Naive thymus-derived CD4-positive, alpha-beta T cell (primary cell): ENCODE measurements around the gene PLCH2. TPM values are rescaled to one million over a fixed set of nuclear protein-coding genes. Genes with fewer than 3 reads are reported as not detected.
"Not testable (repeated sequence)": the region's sequence is repeated elsewhere in the genome, so short reads cannot be mapped to it uniquely, and the experiment has no call there.

ENCODE experiments used
- ATAC-seq: fragments of 150-1000 bp; cut with Tn5 transposase; 2 replicates; pipeline ENCODE4 v1.10.0; 2021; ENCODE audit warnings: mild to moderate bottlenecking, moderate library complexity
- CTCF ChIA-PET: fragments of 350-600 bp; sonication (Branson Sonifier 250); formaldehyde crosslinking; loops from one replicate; lab custom pipeline; 2021; ENCODE audit warnings: antibody characterized with exemption; lab: Charles Lee
- POLR2A ChIA-PET: fragments of 350-600 bp; sonication (Branson Sonifier 250); formaldehyde crosslinking; loops from one replicate; lab custom pipeline; 2021; ENCODE audit warnings: antibody characterized with exemption, inconsistent platforms; lab: Charles Lee
- DNase-seq, 9 donors: peaks; one replicate each; pipeline versions ENCODE4 v3.0.0 to v3.0.0-alpha.2; 2020 to 2022; ENCODE audit warnings: mixed read lengths in 1 of 9
- H3K27ac ChIP-seq: one replicate; pipeline ENCODE4 v1.7.0; 2013; ENCODE audit warnings: mild to moderate bottlenecking, low read depth, low read length, moderate library complexity
- H3K27me3 ChIP-seq, 2 donors: one replicate each; pipeline ENCODE4 v1.7.0; 2013; ENCODE audit warnings: low read length in 2 of 2, mild to moderate bottlenecking in 2 of 2, moderate library complexity in 2 of 2; ENCODE audit not compliant: control insufficient read depth in 2 of 2, insufficient read depth in 2 of 2
- H3K36me3 ChIP-seq, 3 experiments: 1 replicate in 2 of 3; 2 replicates in 1 of 3; pipeline ENCODE4 v1.7.0; 2013; ENCODE audit warnings: low read length in 3 of 3, mild to moderate bottlenecking in 3 of 3, moderate library complexity in 1 of 3; ENCODE audit not compliant: insufficient read depth in 3 of 3, control insufficient read depth in 2 of 3
- H3K4me1 ChIP-seq, 2 donors: one replicate each; pipeline ENCODE4 v1.7.0; 2013; ENCODE audit warnings: low read length in 2 of 2, mild to moderate bottlenecking in 2 of 2, moderate library complexity in 1 of 2; ENCODE audit not compliant: control insufficient read depth in 2 of 2, insufficient read depth in 2 of 2
- H3K4me3 ChIP-seq: 2 replicates; pipeline ENCODE4 v1.7.0; 2013; ENCODE audit warnings: mild to moderate bottlenecking, low read length
- H3K9me3 ChIP-seq, 3 experiments: 1 replicate in 2 of 3; 2 replicates in 1 of 3; pipeline ENCODE4 v1.7.0; 2013; ENCODE audit warnings: low read length in 3 of 3; ENCODE audit not compliant: control insufficient read depth in 2 of 3
- H3K27ac Mint-ChIP-seq, 9 donors: one replicate each; pipeline ENCODE4 v1.8.0; 2020 to 2022; ENCODE audit warnings: mixed read lengths in 9 of 9, mild to moderate bottlenecking in 8 of 9, moderate library complexity in 5 of 9, inconsistent platforms in 2 of 9
- H3K27me3 Mint-ChIP-seq, 5 donors: one replicate each; pipeline ENCODE4 v1.8.0; 2021 to 2022; ENCODE audit warnings: mixed read lengths in 5 of 5, mild to moderate bottlenecking in 1 of 5
- H3K36me3 Mint-ChIP-seq, 5 donors: one replicate each; pipeline ENCODE4 v1.8.0; 2020 to 2022; ENCODE audit warnings: mixed read lengths in 5 of 5, mild to moderate bottlenecking in 3 of 5, inconsistent platforms in 1 of 5
- H3K4me1 Mint-ChIP-seq, 7 donors: one replicate each; pipeline ENCODE4 v1.8.0; 2020 to 2022; ENCODE audit warnings: mixed read lengths in 7 of 7, mild to moderate bottlenecking in 3 of 7, inconsistent platforms in 1 of 7
- H3K4me3 Mint-ChIP-seq, 10 donors: one replicate each; pipeline ENCODE4 v1.8.0; 2020 to 2022; ENCODE audit warnings: mild to moderate bottlenecking in 10 of 10, mixed read lengths in 10 of 10, moderate library complexity in 6 of 10, inconsistent platforms in 2 of 10
- H3K9me3 Mint-ChIP-seq, 11 donors: one replicate each; pipeline ENCODE4 v1.8.0; 2020 to 2022; ENCODE audit warnings: mixed read lengths in 11 of 11, mild to moderate bottlenecking in 4 of 11, inconsistent platforms in 1 of 11, moderate library complexity in 1 of 11
- intact Hi-C, 2 donors: fragments of 100-400 bp; cut with micrococcal nuclease; formaldehyde crosslinking; loops; one replicate each; pipeline ENCODE4 v1.15.1; 2023
- polyA plus RNA-seq, 2 donors: library from polyadenylated mRNA; unstranded; fragments of 300-500 nt; fragmentation: Illumina TruSeq; gene quantifications; one replicate each; pipeline ENCODE4 v1.2.3, GENCODE V29; 2021
- total RNA-seq, 6 experiments: library from RNA in 5 of 6; stranded (reverse) in 5 of 6; gene quantifications; 1 replicate in 5 of 6; 2 replicates in 1 of 6; pipeline ENCODE4 v1.2.3 and lab custom pipeline; 2021 to 2026

Gene PLCH2
- total and polyA plus RNA-seq, 7 experiments from 2014 or later = 0.11 to 37.4 (median 11.8) TPM

DNA sequence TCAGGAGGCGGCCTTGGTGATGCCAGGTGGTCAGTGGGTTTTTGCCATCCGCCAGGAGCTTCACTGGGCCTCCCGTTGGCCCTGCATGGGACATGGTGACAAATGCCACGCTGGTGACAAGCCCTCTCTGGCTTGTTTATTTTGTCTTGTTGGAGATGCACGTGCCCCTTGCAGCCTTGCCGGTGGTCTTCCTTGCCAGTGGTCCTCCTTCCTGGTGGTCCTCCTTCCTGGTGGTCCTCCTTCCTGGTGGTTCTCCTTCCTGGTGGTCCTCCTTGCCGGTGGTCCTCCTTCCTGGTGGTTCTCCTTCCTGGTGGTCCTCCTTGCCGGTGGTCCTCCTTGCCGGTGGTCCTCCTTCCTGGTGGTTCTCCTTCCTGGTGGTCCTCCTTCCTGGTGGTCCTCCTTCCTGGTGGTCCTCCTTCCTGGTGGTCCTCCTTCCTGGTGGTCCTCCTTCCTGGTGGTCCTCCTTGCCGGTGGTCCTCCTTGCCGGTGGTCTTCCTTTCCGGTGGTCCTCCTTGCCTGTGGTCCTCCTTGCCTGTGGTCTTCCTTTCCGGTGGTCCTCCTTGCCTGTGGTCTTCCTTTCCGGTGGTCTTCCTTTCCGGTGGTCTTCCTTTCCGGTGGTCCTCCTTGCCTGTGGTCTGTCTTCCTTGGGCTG is 16.9 kb upstream of the PLCH2 start:
- H3K27me3 ChIP-seq, intact Hi-C loops, H3K4me3 ChIP-seq, H3K27ac ChIP-seq, H3K27me3 Mint-ChIP-seq, H3K27ac Mint-ChIP-seq, CTCF ChIA-PET, DNase-seq, H3K36me3 Mint-ChIP-seq, H3K4me1 ChIP-seq, POLR2A ChIA-PET, H3K36me3 ChIP-seq, H3K4me3 Mint-ChIP-seq, ATAC-seq, H3K4me1 Mint-ChIP-seq, H3K9me3 ChIP-seq, H3K9me3 Mint-ChIP-seq: not testable (repeated sequence)

DNA sequence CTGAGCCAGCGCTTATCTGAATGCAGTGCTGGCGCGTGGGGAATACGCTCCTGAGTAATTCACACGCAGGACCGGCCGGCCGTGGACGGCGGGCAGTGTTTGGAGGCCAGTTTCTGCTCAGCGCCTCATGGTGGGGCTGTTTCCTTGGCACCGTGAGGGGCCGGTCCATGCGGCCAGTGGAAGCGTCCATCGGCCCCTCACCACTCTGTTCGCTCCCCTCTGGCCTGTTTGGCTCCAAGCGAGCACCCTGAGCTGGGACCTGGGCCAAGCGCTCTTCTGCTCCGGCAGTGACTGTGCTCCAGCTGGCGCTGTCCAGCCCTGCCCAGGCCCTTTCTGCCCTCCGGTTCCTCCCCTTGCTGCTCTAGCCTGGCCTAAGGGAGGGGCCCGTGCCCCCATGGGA is 16.3 kb upstream of the PLCH2 start:
- H3K36me3 ChIP-seq = no peaks in the 10 kb centered on the region
- H3K4me1 ChIP-seq = no peaks in the 10 kb centered on the region
- ATAC-seq = no peak
- H3K36me3 Mint-ChIP-seq = no peaks in the 10 kb centered on the region
- H3K9me3 ChIP-seq = no peaks in the 10 kb centered on the region
- H3K27ac ChIP-seq = no peak overlapping the region
- ChIA-PET CTCF (no interaction called here), POLR2A (no interaction called here)
- intact Hi-C loops = no loop called here
- no peak for DNase-seq
- no peak overlapping the region for H3K4me3 Mint-ChIP-seq
- H3K27me3 ChIP-seq = no peaks in the 10 kb centered on the region
- no peaks in the 10 kb centered on the region for H3K9me3 Mint-ChIP-seq
- H3K4me1 Mint-ChIP-seq = peaks cover 0 to 9% (median 0%) of the 10 kb centered on the region in 7 donors
- H3K27ac Mint-ChIP-seq = no peak overlapping the region
- H3K4me3 ChIP-seq = no peak overlapping the region
- H3K27me3 Mint-ChIP-seq = peaks cover 0 to 5% (median 5%) of the 10 kb centered on the region in 5 donors

DNA sequence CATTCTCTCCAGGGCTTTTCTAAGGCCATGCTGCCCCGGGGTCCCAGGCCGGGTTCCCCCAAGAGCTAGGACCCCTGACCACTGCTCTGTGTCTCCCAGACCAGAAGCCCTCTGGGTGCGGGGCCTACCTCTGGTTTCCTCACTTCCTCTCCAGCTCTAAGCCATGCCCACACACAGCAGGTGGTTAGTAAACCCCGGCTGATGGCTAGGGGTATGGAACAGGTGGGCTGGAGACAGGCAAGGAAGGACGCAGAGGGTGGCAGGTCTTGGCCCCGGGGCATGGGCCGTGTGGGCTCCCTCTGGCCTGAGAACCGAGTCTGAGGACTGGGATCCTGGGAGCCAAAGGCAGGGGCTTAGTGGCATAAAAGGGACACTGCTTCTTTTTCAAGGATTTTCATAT is 15.9 kb upstream of the PLCH2 start:
- H3K4me1 ChIP-seq = no peaks in the 10 kb centered on the region
- H3K9me3 Mint-ChIP-seq = no peaks in the 10 kb centered on the region
- no peaks in the 10 kb centered on the region for H3K36me3 Mint-ChIP-seq
- no peak overlapping the region for H3K27ac Mint-ChIP-seq
- H3K27ac ChIP-seq = no peak overlapping the region
- ATAC-seq (no peak), DNase-seq (no peak)
- intact Hi-C loops = no loop called here
- no peak overlapping the region for H3K4me3 ChIP-seq
- H3K4me1 Mint-ChIP-seq = peaks cover 0 to 9% (median 0%) of the 10 kb centered on the region in 7 donors
- no peaks in the 10 kb centered on the region for H3K36me3 ChIP-seq
- H3K27me3 Mint-ChIP-seq = peaks cover 0 to 5% (median 5%) of the 10 kb centered on the region in 5 donors
- POLR2A ChIA-PET = no interaction called here
- CTCF ChIA-PET = no interaction called here
- no peaks in the 10 kb centered on the region for H3K27me3 ChIP-seq
- no peak overlapping the region for H3K4me3 Mint-ChIP-seq
- H3K9me3 ChIP-seq = no peaks in the 10 kb centered on the region

DNA sequence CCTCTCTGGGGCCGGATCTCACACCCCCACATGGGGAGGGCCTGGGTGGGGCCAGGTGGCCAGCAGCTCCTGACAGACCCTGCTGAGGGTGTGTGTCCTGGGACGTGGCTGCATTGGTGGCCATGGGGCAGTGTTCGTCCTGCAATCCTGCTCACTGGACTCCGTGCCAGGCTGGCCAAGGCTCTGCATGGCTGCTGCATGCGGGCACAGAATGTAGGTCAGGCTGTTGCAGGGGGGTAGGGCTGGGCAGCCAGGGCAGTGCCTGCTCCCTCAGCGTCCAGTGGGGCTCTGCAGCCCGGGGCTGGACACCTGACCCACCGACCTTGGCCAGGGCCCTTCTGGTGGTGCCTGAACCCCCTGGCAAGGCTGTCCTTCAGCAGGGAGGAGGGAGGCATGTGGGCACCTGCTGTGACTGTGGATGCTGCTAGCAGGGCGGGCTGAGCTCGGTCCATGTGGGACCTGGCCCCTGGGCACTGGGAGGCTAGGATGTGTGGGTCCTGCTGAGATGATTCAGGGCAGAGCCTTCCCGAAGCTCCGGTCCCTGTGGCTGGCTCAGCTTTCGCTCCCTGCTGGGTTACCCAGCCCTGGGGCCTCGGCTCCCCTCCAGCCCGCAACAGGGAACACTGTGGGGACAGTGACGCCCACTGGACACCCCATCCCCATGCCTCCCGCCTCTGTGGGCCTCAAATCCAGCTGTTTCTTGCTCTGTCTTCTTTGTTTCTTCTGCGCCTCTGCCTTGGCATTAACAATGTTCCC is 14.9 kb upstream of the PLCH2 start:
- DNase-seq (no peak), ATAC-seq (no peak)
- Mint-ChIP-seq H3K9me3 (no peaks in the 10 kb centered on the region), H3K4me1 (peaks cover 0 to 9% (median 0%) of the 10 kb centered on the region in 7 donors), H3K27ac (no peak overlapping the region), H3K4me3 (no peak overlapping the region), H3K27me3 (peaks cover 0 to 5% (median 5%) of the 10 kb centered on the region in 5 donors), H3K36me3 (no peaks in the 10 kb centered on the region)
- Histone ChIP-seq H3K9me3 (no peaks in the 10 kb centered on the region), H3K27ac (no peak overlapping the region), H3K4me3 (no peak overlapping the region), H3K36me3 (no peaks in the 10 kb centered on the region), H3K27me3 (no peaks in the 10 kb centered on the region), H3K4me1 (peaks cover 0 to 5% of the 10 kb centered on the region in 2 donors)
- POLR2A ChIA-PET = no interaction called here
- intact Hi-C loops = no loop called here
- CTCF ChIA-PET = no interaction called here

DNA sequence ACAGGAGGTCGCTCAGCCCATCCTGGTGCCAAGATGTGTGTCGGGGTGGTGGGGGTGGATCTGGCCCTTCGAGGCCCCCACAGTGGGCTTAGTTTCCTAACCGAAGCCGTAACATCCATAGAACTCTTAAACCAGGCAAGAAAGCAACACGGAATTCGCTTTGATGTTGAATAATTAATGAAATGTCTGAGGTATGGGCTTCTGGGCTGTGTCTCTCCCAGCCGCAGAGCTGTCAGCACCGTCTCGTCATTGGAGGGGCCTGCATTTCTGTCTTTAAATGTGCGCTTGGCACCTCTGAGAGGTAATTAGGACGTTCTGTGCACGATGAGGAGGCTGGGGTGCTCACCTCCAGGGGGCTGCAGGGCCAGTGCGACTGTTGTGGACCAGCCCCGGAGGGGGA is 13.3 kb upstream of the PLCH2 start:
- no peaks in the 10 kb centered on the region for H3K9me3 Mint-ChIP-seq
- Histone ChIP-seq H3K9me3 (no peaks in the 10 kb centered on the region), H3K4me3 (no peak overlapping the region), H3K36me3 (no peaks in the 10 kb centered on the region), H3K27ac (no peak overlapping the region), H3K4me1 (peaks cover 0 to 13% of the 10 kb centered on the region in 2 donors), H3K27me3 (no peaks in the 10 kb centered on the region)
- H3K4me1 Mint-ChIP-seq = peaks cover 0 to 11% (median 0%) of the 10 kb centered on the region in 7 donors
- peaks cover 0 to 5% (median 5%) of the 10 kb centered on the region in 5 donors for H3K27me3 Mint-ChIP-seq
- no peak overlapping the region for H3K4me3 Mint-ChIP-seq
- POLR2A ChIA-PET = no interaction called here
- CTCF ChIA-PET = no interaction called here
- H3K36me3 Mint-ChIP-seq = no peaks in the 10 kb centered on the region
- H3K27ac Mint-ChIP-seq = no peak overlapping the region
- ATAC-seq (no peak), DNase-seq (no peak)
- intact Hi-C loops = no loop called here

DNA sequence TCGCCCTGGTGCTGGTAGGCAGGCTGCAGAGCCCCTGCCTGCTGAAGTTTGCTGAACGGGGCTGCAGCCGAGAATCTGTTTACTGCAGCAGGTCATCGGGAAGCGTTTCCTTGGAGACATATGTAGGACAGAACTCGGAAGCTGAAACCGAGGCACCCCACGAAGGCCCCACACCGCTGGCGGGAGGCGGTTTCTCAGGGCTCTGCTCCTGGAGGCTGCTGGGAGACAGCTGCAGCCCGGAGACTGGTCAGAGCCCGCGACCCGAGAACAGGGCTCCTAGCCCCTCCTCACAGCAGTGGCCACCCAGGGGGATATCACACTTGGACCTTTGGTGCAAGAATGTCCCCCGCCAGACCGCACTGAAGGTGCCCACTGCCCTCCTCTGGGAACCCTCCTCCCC is 12.7 kb upstream of the PLCH2 start:
- H3K4me3 Mint-ChIP-seq = no peak overlapping the region
- ChIA-PET POLR2A (no interaction called here), CTCF (interaction anchor here (0.5 kb wide), 1 partner anchor 132 kb away, joined by 6 read pairs; no protein-coding TSS in a partner anchor)
- no peak overlapping the region for H3K4me3 ChIP-seq
- H3K27me3 Mint-ChIP-seq = peaks cover 0 to 5% (median 5%) of the 10 kb centered on the region in 5 donors
- intact Hi-C loops = no loop called here
- no peaks in the 10 kb centered on the region for H3K36me3 ChIP-seq
- H3K27ac ChIP-seq = no peak overlapping the region
- H3K27me3 ChIP-seq = no peaks in the 10 kb centered on the region
- DNase-seq (no peak), ATAC-seq (no peak)
- peaks cover 0 to 13% of the 10 kb centered on the region in 2 donors for H3K4me1 ChIP-seq
- H3K27ac Mint-ChIP-seq = no peak overlapping the region
- peaks cover 0 to 11% (median 0%) of the 10 kb centered on the region in 7 donors for H3K4me1 Mint-ChIP-seq
- no peaks in the 10 kb centered on the region for H3K36me3 Mint-ChIP-seq
- H3K9me3 Mint-ChIP-seq = no peaks in the 10 kb centered on the region
- H3K9me3 ChIP-seq = no peaks in the 10 kb centered on the region
